Peyer's patch (tissue), 4 donors: ENCODE results near the gene TNNC1. TPM values are rescaled to one million over a fixed set of nuclear protein-coding genes. Genes with fewer than 3 reads are reported as not detected.
A peak's percentile ranks its signal among the peaks of the same experiment; 100 is the strongest.

ENCODE experiments used
- DNase-seq, 3 donors: peaks; one replicate each; pipeline ENCODE4 v3.0.0-alpha.2; 2017 to 2019
- H3K27ac ChIP-seq, 4 donors: fragments of 200-600 bp; sonication (generic); one replicate each; pipeline ENCODE4 v1.5.1; 2016 to 2019
- H3K27me3 ChIP-seq, 2 donors: fragments of 200-600 bp; sonication (generic); one replicate each; pipeline ENCODE4 v1.5.1; 2019
- H3K36me3 ChIP-seq, 3 donors: fragments of 200-600 bp; sonication (generic); one replicate each; pipeline ENCODE4 v1.5.1; 2016 to 2019
- H3K4me1 ChIP-seq, 4 donors: fragments of 200-600 bp; sonication (generic); one replicate each; pipeline ENCODE4 v1.5.1; 2016 to 2019
- H3K4me3 ChIP-seq, 4 donors: fragments of 200-600 bp; sonication (generic); 1 replicate in 3 of 4; 2 replicates in 1 of 4; pipeline ENCODE4 v1.5.1; 2016 to 2019; ENCODE audit warnings: mild to moderate bottlenecking in 1 of 4
- H3K9me3 ChIP-seq, 4 donors: fragments of 200-600 bp; sonication (generic); one replicate each; pipeline ENCODE4 v1.5.1; 2016 to 2019; ENCODE audit warnings: mild to moderate bottlenecking in 1 of 4
- POLR2A ChIP-seq, 2 donors: fragments of 450-650 bp; IDR thresholded peaks; one replicate each; pipeline ENCODE4 v1.5.1; 2017; ENCODE audit warnings: antibody characterized with exemption in 2 of 2, mild to moderate bottlenecking in 2 of 2, moderate library complexity in 2 of 2
- total RNA-seq, 4 donors: library from RNA; depleted of rRNA; stranded (reverse); fragments of >200 nt; gene quantifications; one replicate each; pipeline ENCODE4 v1.1.0, GENCODE V29; 2016
- TF ChIP-seq, protein P1 (sequence below), 6 experiments: fragments of 450-650 bp in 4 of 6; fragments of 200-600 bp in 2 of 6; sonication (generic) in 1 of 6; IDR thresholded peaks; one replicate each; pipeline ENCODE4 v1.5.1; 2017 to 2019; ENCODE audit warnings: antibody characterized with exemption in 6 of 6, mild to moderate bottlenecking in 3 of 6, moderate library complexity in 1 of 6

The TNNC1 gene
- total RNA-seq, 4 donors from 2014 or later: not detected

DNA sequence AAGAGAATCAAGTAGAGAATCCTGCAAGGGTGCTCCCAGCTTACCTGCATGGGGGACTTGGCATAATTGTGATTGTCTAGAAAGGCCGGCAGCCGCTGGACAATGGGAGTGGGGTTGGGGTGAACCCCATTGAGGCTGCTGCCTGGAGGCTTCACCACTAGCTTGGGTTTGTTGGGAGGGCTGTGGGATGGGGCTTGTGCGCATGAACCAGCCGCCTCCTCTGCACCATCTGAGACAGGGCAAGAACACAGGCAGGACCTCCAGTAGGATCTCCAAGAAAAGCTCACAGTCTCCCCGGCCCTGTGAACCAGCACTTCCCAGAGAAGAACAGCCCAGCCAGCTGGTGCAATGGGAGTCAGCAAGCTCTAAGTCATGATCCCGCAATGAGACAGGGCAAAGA lies 48.8 kb downstream of the TNNC1 start:
- H3K27ac ChIP-seq: no peak overlapping the region
- peaks cover 0 to 77% (median 0%) of the 10 kb centered on the region in 3 donors for H3K36me3 ChIP-seq
- no peak overlapping the region for H3K4me3 ChIP-seq
- TF ChIP-seq POLR2A (IDR thresholded peaks at IDR 0.05): no peak
- TF ChIP-seq, protein P1, sequence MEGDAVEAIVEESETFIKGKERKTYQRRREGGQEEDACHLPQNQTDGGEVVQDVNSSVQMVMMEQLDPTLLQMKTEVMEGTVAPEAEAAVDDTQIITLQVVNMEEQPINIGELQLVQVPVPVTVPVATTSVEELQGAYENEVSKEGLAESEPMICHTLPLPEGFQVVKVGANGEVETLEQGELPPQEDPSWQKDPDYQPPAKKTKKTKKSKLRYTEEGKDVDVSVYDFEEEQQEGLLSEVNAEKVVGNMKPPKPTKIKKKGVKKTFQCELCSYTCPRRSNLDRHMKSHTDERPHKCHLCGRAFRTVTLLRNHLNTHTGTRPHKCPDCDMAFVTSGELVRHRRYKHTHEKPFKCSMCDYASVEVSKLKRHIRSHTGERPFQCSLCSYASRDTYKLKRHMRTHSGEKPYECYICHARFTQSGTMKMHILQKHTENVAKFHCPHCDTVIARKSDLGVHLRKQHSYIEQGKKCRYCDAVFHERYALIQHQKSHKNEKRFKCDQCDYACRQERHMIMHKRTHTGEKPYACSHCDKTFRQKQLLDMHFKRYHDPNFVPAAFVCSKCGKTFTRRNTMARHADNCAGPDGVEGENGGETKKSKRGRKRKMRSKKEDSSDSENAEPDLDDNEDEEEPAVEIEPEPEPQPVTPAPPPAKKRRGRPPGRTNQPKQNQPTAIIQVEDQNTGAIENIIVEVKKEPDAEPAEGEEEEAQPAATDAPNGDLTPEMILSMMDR (IDR thresholded peaks at IDR 0.05): no peak
- DNase-seq: peak in 2 of 3 donors; percentile 24 to 35
- H3K9me3 ChIP-seq: no peaks in the 10 kb centered on the region
- H3K27me3 ChIP-seq: no peaks in the 10 kb centered on the region
- H3K4me1 ChIP-seq: peaks cover 3 to 32% (median 10%) of the 10 kb centered on the region in 4 donors

DNA sequence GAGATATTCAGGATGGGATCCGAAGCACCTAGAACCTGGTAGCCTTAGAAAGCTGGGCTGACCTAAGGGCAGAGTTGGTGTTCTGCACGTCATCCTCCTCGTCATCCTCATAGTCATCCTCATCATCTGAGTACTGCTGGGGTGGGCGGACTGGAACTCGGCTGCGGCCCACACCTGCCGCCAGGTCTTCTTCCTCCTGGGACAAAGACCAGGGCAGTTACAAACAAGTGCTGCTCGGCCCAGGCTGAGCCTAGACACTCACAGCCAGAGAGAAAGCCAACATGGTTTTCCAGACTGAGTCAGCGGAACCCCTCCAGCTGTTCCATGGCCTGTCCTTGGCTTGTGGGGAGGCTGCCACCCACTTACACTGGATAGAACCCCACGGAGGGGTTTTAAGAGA lies 49.5 kb downstream of the TNNC1 start:
- Histone ChIP-seq H3K4me1 (peaks cover 3 to 31% (median 8%) of the 10 kb centered on the region in 4 donors), H3K4me3 (no peak overlapping the region), H3K36me3 (peaks cover 0 to 82% (median 0%) of the 10 kb centered on the region in 3 donors), H3K9me3 (no peaks in the 10 kb centered on the region), H3K27ac (no peak overlapping the region), H3K27me3 (no peaks in the 10 kb centered on the region)
- DNase-seq: peak in 2 of 3 donors; percentile 13 to 39
- TF ChIP-seq, protein P1 (IDR thresholded peaks at IDR 0.05): no peak
- TF ChIP-seq POLR2A (IDR thresholded peaks at IDR 0.05): no peak

DNA sequence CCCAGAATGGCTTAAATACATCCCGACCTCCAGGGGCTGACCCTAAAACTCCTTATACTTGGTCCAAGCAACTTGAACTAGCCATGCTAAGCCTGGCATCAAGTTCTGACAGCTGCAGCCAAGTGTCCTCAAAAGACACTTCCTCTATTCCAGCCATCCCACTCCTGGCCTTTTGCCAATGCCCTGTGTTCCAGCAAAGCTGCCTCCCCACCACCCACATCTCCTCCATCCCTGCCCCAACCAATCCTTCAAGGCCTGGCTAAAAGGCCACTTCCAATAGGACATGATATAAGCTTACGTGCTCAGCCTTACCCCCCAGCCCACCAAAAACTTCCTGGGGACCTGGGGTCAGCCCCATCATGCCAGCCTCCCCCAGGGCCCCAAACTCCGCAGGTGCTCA lies 49.9 kb downstream of the TNNC1 start:
- Histone ChIP-seq H3K4me1 (peaks cover 2 to 27% (median 4%) of the 10 kb centered on the region in 4 donors), H3K27me3 (no peaks in the 10 kb centered on the region), H3K9me3 (no peaks in the 10 kb centered on the region), H3K36me3 (peaks cover 0 to 82% (median 0%) of the 10 kb centered on the region in 3 donors), H3K4me3 (no peak overlapping the region), H3K27ac (no peak overlapping the region)
- peak in 2 of 3 donors; percentile 13 to 45 for DNase-seq
- no peak for TF ChIP-seq POLR2A (IDR thresholded peaks at IDR 0.05)
- TF ChIP-seq, protein P1 (IDR thresholded peaks at IDR 0.05): no peak

DNA sequence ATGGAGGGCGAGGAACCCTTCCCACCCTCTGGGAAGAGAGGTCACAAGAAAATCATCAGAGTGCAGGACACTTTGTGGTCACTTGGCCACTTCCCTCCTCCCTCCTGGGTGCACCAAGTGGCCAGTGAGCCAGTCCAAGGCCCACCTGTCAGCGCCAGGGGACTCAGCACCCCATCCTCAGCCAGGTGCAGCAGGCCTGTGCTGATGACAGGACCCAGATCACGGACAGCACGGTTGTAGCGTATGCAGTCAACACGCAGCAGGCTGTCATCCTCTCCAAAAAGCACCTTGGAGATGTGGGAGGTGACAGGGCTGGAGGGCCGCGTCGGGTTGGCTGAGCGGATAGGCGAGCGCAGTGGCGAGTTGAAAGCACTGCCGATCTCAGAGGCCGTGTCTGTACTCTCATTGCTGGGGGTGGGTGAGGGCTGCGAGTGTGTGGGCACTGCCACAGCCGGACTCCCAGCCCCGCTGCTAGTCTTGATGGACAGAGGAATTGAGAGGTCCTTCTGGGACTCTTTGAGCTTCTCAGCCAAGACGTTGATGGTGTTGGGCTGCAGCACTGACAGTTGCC lies 50.5 kb downstream of the TNNC1 start:
- TF ChIP-seq POLR2A (IDR thresholded peaks at IDR 0.05): no peak
- TF ChIP-seq, protein P1 (IDR thresholded peaks at IDR 0.05): no peak
- DNase-seq: peak in 2 of 3 donors; percentile 29 to 33
- peaks cover 0 to 82% (median 0%) of the 10 kb centered on the region in 3 donors for H3K36me3 ChIP-seq

DNA sequence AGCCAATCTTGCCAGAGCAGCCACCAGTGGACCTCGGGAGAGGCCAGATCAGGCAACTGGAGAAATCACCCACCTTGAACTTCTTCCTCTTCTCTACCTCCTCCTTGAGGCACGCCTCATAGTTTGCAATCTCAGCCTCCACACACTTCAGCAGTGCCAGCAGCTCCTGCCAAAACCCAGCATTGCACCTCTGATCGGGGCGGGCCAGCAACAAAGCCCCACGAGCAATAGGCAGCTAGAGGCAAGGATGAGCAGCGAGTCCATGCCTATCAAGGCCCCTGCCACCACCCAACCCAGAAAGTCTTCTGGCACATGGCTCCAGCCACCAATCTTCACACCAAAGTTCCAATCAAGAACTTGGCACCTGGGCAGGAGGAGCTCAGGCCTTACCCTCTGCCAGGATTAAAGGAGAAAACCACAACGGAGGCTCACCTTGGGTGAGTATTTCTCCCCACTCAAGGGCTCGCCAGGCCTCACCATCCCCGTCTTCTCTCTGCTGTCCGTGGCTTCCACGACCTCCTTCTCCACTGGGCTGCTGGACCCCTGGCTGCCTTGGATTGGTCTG lies 51.1 kb downstream of the TNNC1 start:
- no peak overlapping the region for H3K4me3 ChIP-seq
- H3K9me3 ChIP-seq: no peaks in the 10 kb centered on the region
- H3K27me3 ChIP-seq: no peaks in the 10 kb centered on the region
- peaks cover 0 to 80% (median 0%) of the 10 kb centered on the region in 3 donors for H3K36me3 ChIP-seq
- no peak overlapping the region for H3K27ac ChIP-seq
- H3K4me1 ChIP-seq: peaks cover 0 to 15% (median 0%) of the 10 kb centered on the region in 4 donors
- TF ChIP-seq, protein P1 (IDR thresholded peaks at IDR 0.05): no peak
- TF ChIP-seq POLR2A (IDR thresholded peaks at IDR 0.05): no peak
- DNase-seq: peak in 2 of 3 donors; percentile 21 to 42

More for the DNA sequence above, 50.5 kb downstream of the TNNC1 start:
- H3K27me3 ChIP-seq: no peaks in the 10 kb centered on the region
- H3K27ac ChIP-seq: no peak overlapping the region
- no peak overlapping the region for H3K4me3 ChIP-seq
- no peaks in the 10 kb centered on the region for H3K9me3 ChIP-seq
- peaks cover 0 to 21% (median 0%) of the 10 kb centered on the region in 4 donors for H3K4me1 ChIP-seq
